ENCODE measurements around the gene HLA-DPB1. TPM values are rescaled to one million over a fixed set of nuclear protein-coding genes. Genes with fewer than 3 reads are reported as not detected.

Gene HLA-DPB1
- total RNA-seq, 1 experiment from 2014 or later = 18.3 TPM

GRCh38 chr6:33104887-33105286 is 29.1 kb downstream of the HLA-DPB1 start:
- intact Hi-C loops (cut with micrococcal nuclease; ENCODE audit: unreplicated experiment) = no loop called here
- no TSS peak for BruUV-seq (replicated peaks)
- Mint-ChIP-seq H3K36me3 (ENCODE audit: insufficient read depth, unreplicated experiment) (no peaks in the 10 kb centered on the region), H3K27me3 (ENCODE audit: unreplicated experiment) (peaks cover 94% of the 10 kb centered on the region), H3K27ac (ENCODE audit: unreplicated experiment) (no peak overlapping the region), H3K4me1 (ENCODE audit: low read depth, unreplicated experiment) (peaks cover 8% of the 10 kb centered on the region), H3K9me3 (ENCODE audit: low read depth, unreplicated experiment) (peaks cover 5% of the 10 kb centered on the region), H3K4me3 (ENCODE audit: low read depth, unreplicated experiment) (no peak overlapping the region)
- CTCF ChIA-PET = no interaction called here
- no peak for DNase-seq
- TF ChIP-seq, protein P1, sequence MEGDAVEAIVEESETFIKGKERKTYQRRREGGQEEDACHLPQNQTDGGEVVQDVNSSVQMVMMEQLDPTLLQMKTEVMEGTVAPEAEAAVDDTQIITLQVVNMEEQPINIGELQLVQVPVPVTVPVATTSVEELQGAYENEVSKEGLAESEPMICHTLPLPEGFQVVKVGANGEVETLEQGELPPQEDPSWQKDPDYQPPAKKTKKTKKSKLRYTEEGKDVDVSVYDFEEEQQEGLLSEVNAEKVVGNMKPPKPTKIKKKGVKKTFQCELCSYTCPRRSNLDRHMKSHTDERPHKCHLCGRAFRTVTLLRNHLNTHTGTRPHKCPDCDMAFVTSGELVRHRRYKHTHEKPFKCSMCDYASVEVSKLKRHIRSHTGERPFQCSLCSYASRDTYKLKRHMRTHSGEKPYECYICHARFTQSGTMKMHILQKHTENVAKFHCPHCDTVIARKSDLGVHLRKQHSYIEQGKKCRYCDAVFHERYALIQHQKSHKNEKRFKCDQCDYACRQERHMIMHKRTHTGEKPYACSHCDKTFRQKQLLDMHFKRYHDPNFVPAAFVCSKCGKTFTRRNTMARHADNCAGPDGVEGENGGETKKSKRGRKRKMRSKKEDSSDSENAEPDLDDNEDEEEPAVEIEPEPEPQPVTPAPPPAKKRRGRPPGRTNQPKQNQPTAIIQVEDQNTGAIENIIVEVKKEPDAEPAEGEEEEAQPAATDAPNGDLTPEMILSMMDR (IDR thresholded peaks at IDR 0.05; ENCODE audit: unreplicated experiment) = no peak

- CTCF ChIA-PET = no interaction called here
- no peak for DNase-seq
- TF ChIP-seq, protein P1 (IDR thresholded peaks at IDR 0.05; ENCODE audit: unreplicated experiment) = no peak
- H3K36me3 Mint-ChIP-seq (ENCODE audit: insufficient read depth, unreplicated experiment) = no peaks in the 10 kb centered on the region
- no peak overlapping the region for H3K4me3 Mint-ChIP-seq (ENCODE audit: low read depth, unreplicated experiment)
- no peak overlapping the region for H3K27ac Mint-ChIP-seq (ENCODE audit: unreplicated experiment)
- no TSS peak for BruUV-seq (replicated peaks)
- peaks cover 94% of the 10 kb centered on the region for H3K27me3 Mint-ChIP-seq (ENCODE audit: unreplicated experiment)
- H3K4me1 Mint-ChIP-seq (ENCODE audit: low read depth, unreplicated experiment) = peaks cover 8% of the 10 kb centered on the region
- H3K9me3 Mint-ChIP-seq (ENCODE audit: low read depth, unreplicated experiment) = peaks cover 5% of the 10 kb centered on the region
- intact Hi-C loops (cut with micrococcal nuclease; ENCODE audit: unreplicated experiment) = no loop called here
Observed at GRCh38 chr6:33105386-33105785, 29.6 kb downstream of the HLA-DPB1 start.

- CTCF ChIA-PET = no interaction called here
- peaks cover under 1% of the 10 kb centered on the region for H3K4me1 Mint-ChIP-seq (ENCODE audit: low read depth, unreplicated experiment)
- BruUV-seq (replicated peaks) = no TSS peak
- H3K9me3 Mint-ChIP-seq (ENCODE audit: low read depth, unreplicated experiment) = peaks cover 5% of the 10 kb centered on the region
- no peaks in the 10 kb centered on the region for H3K36me3 Mint-ChIP-seq (ENCODE audit: insufficient read depth, unreplicated experiment)
- intact Hi-C loops (cut with micrococcal nuclease; ENCODE audit: unreplicated experiment) = no loop called here
- no peak overlapping the region for H3K4me3 Mint-ChIP-seq (ENCODE audit: low read depth, unreplicated experiment)
- TF ChIP-seq, protein P1 (IDR thresholded peaks at IDR 0.05; ENCODE audit: unreplicated experiment) = no peak
- H3K27me3 Mint-ChIP-seq (ENCODE audit: unreplicated experiment) = peaks cover 94% of the 10 kb centered on the region
- DNase-seq = no peak
- no peak overlapping the region for H3K27ac Mint-ChIP-seq (ENCODE audit: unreplicated experiment)
Observed at GRCh38 chr6:33105916-33106871, 30.4 kb downstream of the HLA-DPB1 start.

DNA sequence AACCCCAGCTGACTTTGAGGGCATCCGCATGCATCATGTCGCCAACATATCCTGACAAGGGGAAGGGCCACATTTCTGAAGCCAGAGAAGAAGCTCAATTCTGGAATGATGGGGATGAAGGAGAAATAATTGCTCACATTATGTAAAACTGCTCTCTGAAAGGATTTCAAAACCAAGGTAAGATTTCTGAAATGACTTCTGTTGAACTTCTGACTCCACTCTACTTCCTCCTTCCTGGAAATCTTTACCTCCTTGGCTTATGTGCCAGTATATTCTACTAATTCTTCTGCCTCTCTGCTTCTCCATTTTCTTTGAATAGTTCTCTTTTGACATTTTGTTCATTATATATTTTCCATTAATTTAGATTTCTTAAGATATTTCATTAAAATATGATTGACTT is 31.9 kb downstream of the HLA-DPB1 start:
- Mint-ChIP-seq H3K27ac (ENCODE audit: unreplicated experiment) (no peak overlapping the region), H3K27me3 (ENCODE audit: unreplicated experiment) (peaks cover 93% of the 10 kb centered on the region), H3K9me3 (ENCODE audit: low read depth, unreplicated experiment) (peaks cover 5% of the 10 kb centered on the region), H3K36me3 (ENCODE audit: insufficient read depth, unreplicated experiment) (no peaks in the 10 kb centered on the region), H3K4me3 (ENCODE audit: low read depth, unreplicated experiment) (no peak overlapping the region), H3K4me1 (ENCODE audit: low read depth, unreplicated experiment) (no peaks in the 10 kb centered on the region)
- TF ChIP-seq, protein P1 (IDR thresholded peaks at IDR 0.05; ENCODE audit: unreplicated experiment) = no peak
- no peak for DNase-seq
- CTCF ChIA-PET = interaction anchor here (0.6 kb wide), 2 partner anchors 38 to 145 kb away, joined by 4 to 5 read pairs; no protein-coding TSS in a partner anchor
- intact Hi-C loops (cut with micrococcal nuclease; ENCODE audit: unreplicated experiment) = no loop called here
- BruUV-seq (replicated peaks) = no TSS peak
